ENCODE data around the gene PTPRE. TPM values are rescaled to one million over a fixed set of nuclear protein-coding genes. Genes with fewer than 3 reads are reported as not detected.

Gene PTPRE
- polyA plus RNA-seq, 4 donors = 4.5 to 7.5 (median 6.6) TPM

- no peak for DNase-seq (ENCODE audit: low read depth in 4 of 4, low spot score in 2 of 4)
These were observed 158.2 kb downstream of the PTPRE start for GRCh38 chr10:128064970-128065580.

- DNase-seq (ENCODE audit: low read depth in 4 of 4, low spot score in 2 of 4) = no peak
These were observed 159.1 kb downstream of the PTPRE start for GRCh38 chr10:128065881-128066534.

- no peak for DNase-seq (ENCODE audit: low read depth in 4 of 4, low spot score in 2 of 4)
These were observed 160.0 kb downstream of the PTPRE start for GRCh38 chr10:128066870-128067382.

GRCh38 chr10:128067691-128068397, 160.9 kb downstream of the PTPRE start:
- DNase-seq (ENCODE audit: low read depth in 4 of 4, low spot score in 2 of 4) = no peak

GRCh38 chr10:128068398-128069285, 161.7 kb downstream of the PTPRE start:
- no peak for DNase-seq (ENCODE audit: low read depth in 4 of 4, low spot score in 2 of 4)

- peak in 2 of 4 donors; percentile 53 to 59 for DNase-seq (ENCODE audit: low read depth in 4 of 4, low spot score in 2 of 4)
These were observed 162.6 kb downstream of the PTPRE start for GRCh38 chr10:128069351-128070051.

- no peak for DNase-seq (ENCODE audit: low read depth in 4 of 4, low spot score in 2 of 4)
These were observed 163.3 kb downstream of the PTPRE start for GRCh38 chr10:128070161-128070560.

- no peak for DNase-seq (ENCODE audit: low read depth in 4 of 4, low spot score in 2 of 4)
These were observed 164.0 kb downstream of the PTPRE start for GRCh38 chr10:128070721-128071416.

- no peak for DNase-seq (ENCODE audit: low read depth in 4 of 4, low spot score in 2 of 4)
These were observed 164.5 kb downstream of the PTPRE start for GRCh38 chr10:128071417-128071782.

- no peak for DNase-seq (ENCODE audit: low read depth in 4 of 4, low spot score in 2 of 4)
These were observed 165.1 kb downstream of the PTPRE start for GRCh38 chr10:128072046-128072445.

GRCh38 chr10:128072941-128073645, 166.2 kb downstream of the PTPRE start:
- no peak for DNase-seq (ENCODE audit: low read depth in 4 of 4, low spot score in 2 of 4)

GRCh38 chr10:128073890-128074289, 167.0 kb downstream of the PTPRE start:
- DNase-seq (ENCODE audit: low read depth in 4 of 4, low spot score in 2 of 4) = no peak

- DNase-seq (ENCODE audit: low read depth in 4 of 4, low spot score in 2 of 4) = no peak
These were observed 167.7 kb downstream of the PTPRE start for GRCh38 chr10:128074589-128074988.

- no peak for DNase-seq (ENCODE audit: low read depth in 4 of 4, low spot score in 2 of 4)
These were observed 170.4 kb downstream of the PTPRE start for GRCh38 chr10:128077155-128077875.

GRCh38 chr10:128078136-128078969, 171.4 kb downstream of the PTPRE start:
- no peak for DNase-seq (ENCODE audit: low read depth in 4 of 4, low spot score in 2 of 4)

- no peak for DNase-seq (ENCODE audit: low read depth in 4 of 4, low spot score in 2 of 4)
These were observed 173.3 kb downstream of the PTPRE start for GRCh38 chr10:128080231-128080630.

- DNase-seq (ENCODE audit: low read depth in 4 of 4, low spot score in 2 of 4) = no peak
These were observed 173.7 kb downstream of the PTPRE start for GRCh38 chr10:128080641-128081040.

Data from left renal cortex interstitium (tissue), 4 donors.